ENCODE results near the gene TBX2.
"Not testable (repeated sequence)": the region's sequence is repeated elsewhere in the genome, so short reads cannot be mapped to it uniquely, and the experiment has no call there.

The TBX2 gene

GRCh38 chr17:61447358-61447757 is 47.7 kb downstream of the TBX2 start:
- no peak for DNase-seq (ENCODE audit: low read depth in 1 of 2, low spot score in 1 of 2)
- in situ Hi-C loops (cut with HindIII; ENCODE audit: low pct_unique_long_range_greater_than_20kb, low sequenced_read_pairs): no loop called here
- TF ChIP-seq JUND (IDR thresholded peaks at IDR 0.05; ENCODE audit: low read depth): no peak

- in situ Hi-C loops (cut with HindIII; ENCODE audit: low pct_unique_long_range_greater_than_20kb, low sequenced_read_pairs): no loop called here
- no peak for TF ChIP-seq JUND (IDR thresholded peaks at IDR 0.05; ENCODE audit: low read depth)
- no peak for DNase-seq (ENCODE audit: low read depth in 1 of 2, low spot score in 1 of 2)
Observed at GRCh38 chr17:61448042-61448441, 48.4 kb downstream of the TBX2 start.

- DNase-seq (ENCODE audit: low read depth in 1 of 2, low spot score in 1 of 2); in situ Hi-C loops (cut with HindIII; ENCODE audit: low pct_unique_long_range_greater_than_20kb, low sequenced_read_pairs): not testable (repeated sequence)
Observed at GRCh38 chr17:61449140-61449539, 49.5 kb downstream of the TBX2 start.

- no peak for TF ChIP-seq JUND (IDR thresholded peaks at IDR 0.05; ENCODE audit: low read depth)
- peak; percentile 81 to 95 for DNase-seq (ENCODE audit: low read depth in 1 of 2, low spot score in 1 of 2)
- in situ Hi-C loops (cut with HindIII; ENCODE audit: low pct_unique_long_range_greater_than_20kb, low sequenced_read_pairs): no loop called here
Observed at GRCh38 chr17:61449707-61450640, 50.3 kb downstream of the TBX2 start.

- TF ChIP-seq JUND (IDR thresholded peaks at IDR 0.05; ENCODE audit: low read depth): no peak
- no peak for DNase-seq (ENCODE audit: low read depth in 1 of 2, low spot score in 1 of 2)
- in situ Hi-C loops (cut with HindIII; ENCODE audit: low pct_unique_long_range_greater_than_20kb, low sequenced_read_pairs): no loop called here
Observed at GRCh38 chr17:61450641-61451537, 51.2 kb downstream of the TBX2 start.

- in situ Hi-C loops (cut with HindIII; ENCODE audit: low pct_unique_long_range_greater_than_20kb, low sequenced_read_pairs): no loop called here
- no peak for TF ChIP-seq JUND (IDR thresholded peaks at IDR 0.05; ENCODE audit: low read depth)
- no peak for DNase-seq (ENCODE audit: low read depth in 1 of 2, low spot score in 1 of 2)
Observed at GRCh38 chr17:61451538-61452300, 52.1 kb downstream of the TBX2 start.

- in situ Hi-C loops (cut with HindIII; ENCODE audit: low pct_unique_long_range_greater_than_20kb, low sequenced_read_pairs): no loop called here
- TF ChIP-seq JUND (IDR thresholded peaks at IDR 0.05; ENCODE audit: low read depth): no peak
- no peak for DNase-seq (ENCODE audit: low read depth in 1 of 2, low spot score in 1 of 2)
Observed at GRCh38 chr17:61452301-61453290, 53.0 kb downstream of the TBX2 start, which contains the start of gene TBX4. TBX4 (plus strand) TSS chr17:61452422; CDS start chr17:61456491, 4,069 bp downstream.

GRCh38 chr17:61453566-61454380 is 54.1 kb downstream of the TBX2 start:
- no peak for TF ChIP-seq JUND (IDR thresholded peaks at IDR 0.05; ENCODE audit: low read depth)
- in situ Hi-C loops (cut with HindIII; ENCODE audit: low pct_unique_long_range_greater_than_20kb, low sequenced_read_pairs): no loop called here
- no peak for DNase-seq (ENCODE audit: low read depth in 1 of 2, low spot score in 1 of 2)

- no peak for TF ChIP-seq JUND (IDR thresholded peaks at IDR 0.05; ENCODE audit: low read depth)
- in situ Hi-C loops (cut with HindIII; ENCODE audit: low pct_unique_long_range_greater_than_20kb, low sequenced_read_pairs): no loop called here
- no peak for DNase-seq (ENCODE audit: low read depth in 1 of 2, low spot score in 1 of 2)
Observed at GRCh38 chr17:61454381-61455323, 55.0 kb downstream of the TBX2 start.
